ENCODE measurements around the gene CSPG5.

- TF ChIP-seq GATA3 (IDR thresholded peaks at IDR 0.05; ENCODE audit: low read depth, low read length): no peak
- no peak for TF ChIP-seq GATA2 (IDR thresholded peaks at IDR 0.05; ENCODE audit: low read depth, low read length)
Measured at GRCh38 chr3:47565734-47566550, 12.7 kb downstream of the CSPG5 start.

Data from SH-SY5Y (cell line).